ENCODE measurements around the gene CCDC158.

GRCh38 chr4:76342191-76342590 is 78.8 kb downstream of the CCDC158 start:
- TF ChIP-seq CTCF (IDR thresholded peaks at IDR 0.05): no peak
- no peak for TF ChIP-seq POLR2A (IDR thresholded peaks at IDR 0.05)
- TF ChIP-seq EP300 (IDR thresholded peaks at IDR 0.05): no peak

Data from ovary (tissue), 3 donors.